ENCODE results near the gene SELENON. TPM values are rescaled to one million over a fixed set of nuclear protein-coding genes. Genes with fewer than 3 reads are reported as not detected.

The SELENON gene
- polyA plus RNA-seq, 4 donors: 4.7 to 52.9 (median 22.2) TPM

- WGBS, 3 donors: 87 to 95% (median 90%) methylated on average over 5 of the region's 5 CpGs
- peaks cover 4 to 75% (median 6%) of the 10 kb centered on the region in 3 donors for H3K4me1 ChIP-seq (ENCODE audit: control insufficient read depth in 3 of 3, insufficient read depth in 2 of 3, low read depth in 1 of 3, low read length in 2 of 3)
Observed at GRCh38 chr1:25772692-25773245, 27.2 kb upstream of the SELENON start.

GRCh38 chr1:25773441-25774125 is 26.4 kb upstream of the SELENON start:
- DNase-seq (peak; percentile 42 to 69), FAIRE-seq (no peak)
- H3K9me3 ChIP-seq (ENCODE audit: control insufficient read depth in 2 of 2, insufficient read depth in 1 of 2, low read depth in 1 of 2, low read length in 1 of 2): no peaks in the 10 kb centered on the region
- H3K4me1 ChIP-seq (ENCODE audit: control insufficient read depth in 3 of 3, insufficient read depth in 2 of 3, low read depth in 1 of 3, low read length in 2 of 3): peaks cover 4 to 75% (median 6%) of the 10 kb centered on the region in 3 donors
- H3K36me3 ChIP-seq (ENCODE audit: control insufficient read depth in 3 of 3, insufficient read depth in 2 of 3, low read depth in 1 of 3, low read length in 3 of 3): peaks cover 0 to 28% (median 0%) of the 10 kb centered on the region in 3 donors
- H3K27me3 ChIP-seq (ENCODE audit: control insufficient read depth in 3 of 3, insufficient read depth in 3 of 3, low read length in 3 of 3): no peaks in the 10 kb centered on the region
- H3K4me3 ChIP-seq (ENCODE audit: low read depth in 1 of 3, low read length in 3 of 3): peak overlapping the region in 1 of 3 donors; percentile 32
- peak overlapping the region in 1 of 3 donors; percentile 83 for H3K27ac ChIP-seq (ENCODE audit: low read depth in 1 of 3, low read length in 2 of 3)
- WGBS, 3 donors: 22 to 69% (median 32%) methylated on average over 4 of the region's 4 CpGs

More at GRCh38 chr1:25772692-25773245, 27.2 kb upstream of the SELENON start:
- no peak for DNase-seq
- FAIRE-seq: no peak
- peak overlapping the region in 1 of 3 donors; percentile 32 for H3K4me3 ChIP-seq (ENCODE audit: low read depth in 1 of 3, low read length in 3 of 3)
- peaks cover 0 to 20% (median 0%) of the 10 kb centered on the region in 3 donors for H3K36me3 ChIP-seq (ENCODE audit: control insufficient read depth in 3 of 3, insufficient read depth in 2 of 3, low read depth in 1 of 3, low read length in 3 of 3)
- peak overlapping the region in 1 of 3 donors; percentile 83 for H3K27ac ChIP-seq (ENCODE audit: low read depth in 1 of 3, low read length in 2 of 3)
- H3K9me3 ChIP-seq (ENCODE audit: control insufficient read depth in 2 of 2, insufficient read depth in 1 of 2, low read depth in 1 of 2, low read length in 1 of 2): no peaks in the 10 kb centered on the region
- H3K27me3 ChIP-seq (ENCODE audit: control insufficient read depth in 3 of 3, insufficient read depth in 3 of 3, low read length in 3 of 3): no peaks in the 10 kb centered on the region

- peaks cover 4 to 77% (median 6%) of the 10 kb centered on the region in 3 donors for H3K4me1 ChIP-seq (ENCODE audit: control insufficient read depth in 3 of 3, insufficient read depth in 2 of 3, low read depth in 1 of 3, low read length in 2 of 3)
- no peaks in the 10 kb centered on the region for H3K27me3 ChIP-seq (ENCODE audit: control insufficient read depth in 3 of 3, insufficient read depth in 3 of 3, low read length in 3 of 3)
Observed at GRCh38 chr1:25774206-25774803, 25.7 kb upstream of the SELENON start.

GRCh38 chr1:25774921-25775771 is 24.8 kb upstream of the SELENON start:
- DNase-seq (peak in 1 of 2 donors; percentile 49), FAIRE-seq (no peak)
- H3K27me3 ChIP-seq (ENCODE audit: control insufficient read depth in 3 of 3, insufficient read depth in 3 of 3, low read length in 3 of 3): no peaks in the 10 kb centered on the region
- no peak overlapping the region for H3K4me3 ChIP-seq (ENCODE audit: low read depth in 1 of 3, low read length in 3 of 3)
- H3K9me3 ChIP-seq (ENCODE audit: control insufficient read depth in 2 of 2, insufficient read depth in 1 of 2, low read depth in 1 of 2, low read length in 1 of 2): no peaks in the 10 kb centered on the region
- peaks cover 0 to 32% (median 0%) of the 10 kb centered on the region in 3 donors for H3K36me3 ChIP-seq (ENCODE audit: control insufficient read depth in 3 of 3, insufficient read depth in 2 of 3, low read depth in 1 of 3, low read length in 3 of 3)
- peaks cover 4 to 76% (median 6%) of the 10 kb centered on the region in 3 donors for H3K4me1 ChIP-seq (ENCODE audit: control insufficient read depth in 3 of 3, insufficient read depth in 2 of 3, low read depth in 1 of 3, low read length in 2 of 3)
- H3K27ac ChIP-seq (ENCODE audit: low read depth in 1 of 3, low read length in 2 of 3): peak overlapping the region in 1 of 3 donors; percentile 59
- 15 to 42% (median 16%) methylated on average over 16 of the region's 16 CpGs for WGBS, 3 donors

More at GRCh38 chr1:25774206-25774803, 25.7 kb upstream of the SELENON start:
- no peak for DNase-seq
- FAIRE-seq: no peak
- Histone ChIP-seq H3K27ac (ENCODE audit: low read depth in 1 of 3, low read length in 2 of 3) (peak overlapping the region in 1 of 3 donors; percentile 83), H3K36me3 (ENCODE audit: control insufficient read depth in 3 of 3, insufficient read depth in 2 of 3, low read depth in 1 of 3, low read length in 3 of 3) (peaks cover 0 to 32% (median 0%) of the 10 kb centered on the region in 3 donors), H3K9me3 (ENCODE audit: control insufficient read depth in 2 of 2, insufficient read depth in 1 of 2, low read depth in 1 of 2, low read length in 1 of 2) (no peaks in the 10 kb centered on the region), H3K4me3 (ENCODE audit: low read depth in 1 of 3, low read length in 3 of 3) (no peak overlapping the region)
- 63 to 74% (median 68%) methylated on average over 13 of the region's 13 CpGs for WGBS, 3 donors

DNA sequence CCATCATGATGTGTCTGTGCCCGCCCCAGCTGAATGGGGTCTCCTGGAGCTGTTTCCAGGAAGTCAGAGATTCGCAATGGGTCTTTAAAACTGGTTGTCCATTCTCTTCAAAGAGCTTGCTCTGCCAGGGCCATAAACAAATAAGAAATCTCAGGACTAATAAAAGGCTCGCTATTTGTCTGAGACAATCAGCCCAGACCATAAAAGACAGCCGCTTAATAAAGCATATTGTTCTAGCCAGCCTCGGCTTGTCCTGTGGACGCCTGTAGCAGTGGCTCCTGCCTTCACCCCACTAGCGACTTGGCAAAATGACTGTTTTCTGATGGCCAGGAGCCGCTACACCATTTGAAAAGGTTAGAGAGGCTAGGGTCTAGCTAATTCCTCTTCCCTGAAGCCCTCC is 20.6 kb upstream of the SELENON start:
- no peak for FAIRE-seq
- DNase-seq: peak; percentile 27 to 56
- WGBS, 3 donors: 24 to 67% (median 46%) methylated on average over 8 of the region's 8 CpGs

GRCh38 chr1:25779894-25780293 is 20.1 kb upstream of the SELENON start:
- Histone ChIP-seq H3K4me3 (ENCODE audit: low read depth in 1 of 3, low read length in 3 of 3) (no peak overlapping the region), H3K9me3 (ENCODE audit: control insufficient read depth in 2 of 2, insufficient read depth in 1 of 2, low read depth in 1 of 2, low read length in 1 of 2) (no peaks in the 10 kb centered on the region), H3K36me3 (ENCODE audit: control insufficient read depth in 3 of 3, insufficient read depth in 2 of 3, low read depth in 1 of 3, low read length in 3 of 3) (peaks cover 0 to 67% (median 0%) of the 10 kb centered on the region in 3 donors), H3K4me1 (ENCODE audit: control insufficient read depth in 3 of 3, insufficient read depth in 2 of 3, low read depth in 1 of 3, low read length in 2 of 3) (peaks cover 0 to 58% (median 0%) of the 10 kb centered on the region in 3 donors), H3K27ac (ENCODE audit: low read depth in 1 of 3, low read length in 2 of 3) (no peak overlapping the region), H3K27me3 (ENCODE audit: control insufficient read depth in 3 of 3, insufficient read depth in 3 of 3, low read length in 3 of 3) (no peaks in the 10 kb centered on the region)
- FAIRE-seq: no peak
- 78 to 89% (median 87%) methylated on average over 4 of the region's 4 CpGs for WGBS, 3 donors
- no peak for DNase-seq

More for the DNA sequence above, 20.6 kb upstream of the SELENON start:
- no peak overlapping the region for H3K4me3 ChIP-seq (ENCODE audit: low read depth in 1 of 3, low read length in 3 of 3)
- no peaks in the 10 kb centered on the region for H3K27me3 ChIP-seq (ENCODE audit: control insufficient read depth in 3 of 3, insufficient read depth in 3 of 3, low read length in 3 of 3)
- peaks cover 0 to 58% (median 0%) of the 10 kb centered on the region in 3 donors for H3K4me1 ChIP-seq (ENCODE audit: control insufficient read depth in 3 of 3, insufficient read depth in 2 of 3, low read depth in 1 of 3, low read length in 2 of 3)
- H3K27ac ChIP-seq (ENCODE audit: low read depth in 1 of 3, low read length in 2 of 3): no peak overlapping the region
- H3K36me3 ChIP-seq (ENCODE audit: control insufficient read depth in 3 of 3, insufficient read depth in 2 of 3, low read depth in 1 of 3, low read length in 3 of 3): peaks cover 0 to 62% (median 0%) of the 10 kb centered on the region in 3 donors
- no peaks in the 10 kb centered on the region for H3K9me3 ChIP-seq (ENCODE audit: control insufficient read depth in 2 of 2, insufficient read depth in 1 of 2, low read depth in 1 of 2, low read length in 1 of 2)

DNA sequence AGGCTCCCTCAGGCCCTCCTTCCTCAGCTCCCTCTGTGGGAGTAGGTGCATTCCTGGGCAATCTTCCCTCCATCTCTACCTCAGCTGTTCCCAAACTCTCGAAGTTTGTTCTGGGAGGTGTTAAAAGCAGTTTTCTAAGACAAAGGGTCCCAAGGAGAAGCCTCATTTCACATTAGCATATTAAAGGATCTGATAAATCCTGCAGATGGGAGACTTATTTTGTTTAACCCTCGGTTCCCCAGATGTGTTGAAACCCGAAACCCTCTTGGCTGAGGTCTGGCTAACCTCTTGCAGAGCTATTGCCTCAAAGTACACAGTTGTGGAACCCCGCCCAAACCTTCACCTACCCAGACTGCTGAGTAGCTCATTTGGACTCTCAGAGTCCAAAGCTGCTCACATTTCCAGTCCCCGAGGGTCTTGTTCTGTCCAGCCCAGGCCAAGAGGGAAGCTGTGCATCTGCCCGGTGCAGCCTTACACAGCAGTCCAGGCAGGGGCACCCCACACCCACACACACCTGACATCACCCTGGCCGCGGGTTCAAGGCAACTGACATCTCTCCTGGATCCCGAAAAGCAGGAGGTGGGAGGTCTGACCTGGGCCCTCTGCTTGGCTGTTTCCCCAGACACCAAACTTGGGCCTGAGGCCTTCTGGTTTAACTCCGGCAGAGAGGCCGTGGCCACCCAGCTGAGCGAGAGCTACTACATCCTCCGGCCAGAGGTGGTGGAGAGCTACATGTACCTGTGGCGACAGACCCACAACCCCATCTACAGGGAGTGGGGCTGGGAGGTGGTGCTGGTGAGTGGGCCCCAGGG is 19.5 kb upstream of the SELENON start:
- 67 to 78% (median 76%) methylated on average over 14 of the region's 14 CpGs for WGBS, 3 donors
- Histone ChIP-seq H3K27ac (ENCODE audit: low read depth in 1 of 3, low read length in 2 of 3) (no peak overlapping the region), H3K27me3 (ENCODE audit: control insufficient read depth in 3 of 3, insufficient read depth in 3 of 3, low read length in 3 of 3) (no peaks in the 10 kb centered on the region), H3K4me1 (ENCODE audit: control insufficient read depth in 3 of 3, insufficient read depth in 2 of 3, low read depth in 1 of 3, low read length in 2 of 3) (peaks cover 0 to 52% (median 0%) of the 10 kb centered on the region in 3 donors), H3K36me3 (ENCODE audit: control insufficient read depth in 3 of 3, insufficient read depth in 2 of 3, low read depth in 1 of 3, low read length in 3 of 3) (peaks cover 0 to 67% (median 0%) of the 10 kb centered on the region in 3 donors), H3K4me3 (ENCODE audit: low read depth in 1 of 3, low read length in 3 of 3) (no peak overlapping the region), H3K9me3 (ENCODE audit: control insufficient read depth in 2 of 2, insufficient read depth in 1 of 2, low read depth in 1 of 2, low read length in 1 of 2) (no peaks in the 10 kb centered on the region)
- DNase-seq: peak; percentile 42 to 51
- no peak for FAIRE-seq

Data from small intestine (tissue), 7 donors.